ENCODE data around the gene SIGLEC15.
"Not testable (repeated sequence)": the region's sequence is repeated elsewhere in the genome, so short reads cannot be mapped to it uniquely, and the experiment has no call there.

The SIGLEC15 gene

GRCh38 chr18:45806226-45806625 lies 19.2 kb upstream of the SIGLEC15 start:
- no peaks in the 10 kb centered on the region for H3K27me3 ChIP-seq (ENCODE audit: insufficient read depth, poor library complexity, severe bottlenecking)
- no peak overlapping the region for H3K4me3 ChIP-seq (replicated peaks; ENCODE audit: insufficient read depth, low read length)
- TF ChIP-seq SPI1 (IDR thresholded peaks at IDR 0.05; ENCODE audit: borderline replicate concordance, low read depth) (no peak), CTCF (IDR thresholded peaks at IDR 0.05; ENCODE audit: insufficient read depth, low read length) (no peak), POLR2AphosphoS5 (IDR thresholded peaks at IDR 0.05; ENCODE audit: low read depth) (no peak)
- TF ChIP-seq, protein P1, sequence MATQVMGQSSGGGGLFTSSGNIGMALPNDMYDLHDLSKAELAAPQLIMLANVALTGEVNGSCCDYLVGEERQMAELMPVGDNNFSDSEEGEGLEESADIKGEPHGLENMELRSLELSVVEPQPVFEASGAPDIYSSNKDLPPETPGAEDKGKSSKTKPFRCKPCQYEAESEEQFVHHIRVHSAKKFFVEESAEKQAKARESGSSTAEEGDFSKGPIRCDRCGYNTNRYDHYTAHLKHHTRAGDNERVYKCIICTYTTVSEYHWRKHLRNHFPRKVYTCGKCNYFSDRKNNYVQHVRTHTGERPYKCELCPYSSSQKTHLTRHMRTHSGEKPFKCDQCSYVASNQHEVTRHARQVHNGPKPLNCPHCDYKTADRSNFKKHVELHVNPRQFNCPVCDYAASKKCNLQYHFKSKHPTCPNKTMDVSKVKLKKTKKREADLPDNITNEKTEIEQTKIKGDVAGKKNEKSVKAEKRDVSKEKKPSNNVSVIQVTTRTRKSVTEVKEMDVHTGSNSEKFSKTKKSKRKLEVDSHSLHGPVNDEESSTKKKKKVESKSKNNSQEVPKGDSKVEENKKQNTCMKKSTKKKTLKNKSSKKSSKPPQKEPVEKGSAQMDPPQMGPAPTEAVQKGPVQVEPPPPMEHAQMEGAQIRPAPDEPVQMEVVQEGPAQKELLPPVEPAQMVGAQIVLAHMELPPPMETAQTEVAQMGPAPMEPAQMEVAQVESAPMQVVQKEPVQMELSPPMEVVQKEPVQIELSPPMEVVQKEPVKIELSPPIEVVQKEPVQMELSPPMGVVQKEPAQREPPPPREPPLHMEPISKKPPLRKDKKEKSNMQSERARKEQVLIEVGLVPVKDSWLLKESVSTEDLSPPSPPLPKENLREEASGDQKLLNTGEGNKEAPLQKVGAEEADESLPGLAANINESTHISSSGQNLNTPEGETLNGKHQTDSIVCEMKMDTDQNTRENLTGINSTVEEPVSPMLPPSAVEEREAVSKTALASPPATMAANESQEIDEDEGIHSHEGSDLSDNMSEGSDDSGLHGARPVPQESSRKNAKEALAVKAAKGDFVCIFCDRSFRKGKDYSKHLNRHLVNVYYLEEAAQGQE (IDR thresholded peaks at IDR 0.05; ENCODE audit: insufficient replicate concordance, low read depth): no peak
- H3K27ac ChIP-seq (replicated peaks): no peak overlapping the region
- DNase-seq (ENCODE audit: low read depth in 1 of 2, low spot score in 1 of 2): no peak

GRCh38 chr18:45807144-45807543 lies 18.3 kb upstream of the SIGLEC15 start:
- not testable (repeated sequence) for H3K27me3 ChIP-seq (ENCODE audit: insufficient read depth, poor library complexity, severe bottlenecking); H3K4me3 ChIP-seq (replicated peaks; ENCODE audit: insufficient read depth, low read length); H3K27ac ChIP-seq (replicated peaks)
- peak in 1 of 2 experiments; percentile 51 for DNase-seq (ENCODE audit: low read depth in 1 of 2, low spot score in 1 of 2)

- H3K4me3 ChIP-seq (replicated peaks; ENCODE audit: insufficient read depth, low read length); H3K27me3 ChIP-seq (ENCODE audit: insufficient read depth, poor library complexity, severe bottlenecking); H3K27ac ChIP-seq (replicated peaks); DNase-seq (ENCODE audit: low read depth in 1 of 2, low spot score in 1 of 2): not testable (repeated sequence)
Measured at GRCh38 chr18:45814733-45815132, 10.7 kb upstream of the SIGLEC15 start.

- no peak overlapping the region for H3K27ac ChIP-seq (replicated peaks)
- TF ChIP-seq, protein P1 (IDR thresholded peaks at IDR 0.05; ENCODE audit: insufficient replicate concordance, low read depth): no peak
- no peak for TF ChIP-seq SPI1 (IDR thresholded peaks at IDR 0.05; ENCODE audit: borderline replicate concordance, low read depth)
- no peak for TF ChIP-seq POLR2AphosphoS5 (IDR thresholded peaks at IDR 0.05; ENCODE audit: low read depth)
- TF ChIP-seq CTCF (IDR thresholded peaks at IDR 0.05; ENCODE audit: insufficient read depth, low read length): no peak
- TF ChIP-seq GABPA (IDR thresholded peaks at IDR 0.05; ENCODE audit: low read depth): no peak
- no peaks in the 10 kb centered on the region for H3K27me3 ChIP-seq (ENCODE audit: insufficient read depth, poor library complexity, severe bottlenecking)
- no peak overlapping the region for H3K4me3 ChIP-seq (replicated peaks; ENCODE audit: insufficient read depth, low read length)
- no peak for DNase-seq (ENCODE audit: low read depth in 1 of 2, low spot score in 1 of 2)
Measured at GRCh38 chr18:45817543-45817942, 7.9 kb upstream of the SIGLEC15 start.

GRCh38 chr18:45818765-45819164 lies 6.7 kb upstream of the SIGLEC15 start:
- not testable (repeated sequence) for H3K27me3 ChIP-seq (ENCODE audit: insufficient read depth, poor library complexity, severe bottlenecking); H3K4me3 ChIP-seq (replicated peaks; ENCODE audit: insufficient read depth, low read length); H3K27ac ChIP-seq (replicated peaks); DNase-seq (ENCODE audit: low read depth in 1 of 2, low spot score in 1 of 2)

Data from HL-60 (cell line).